Stimulated activated CD8-positive, alpha-beta memory T cell treated with anti-CD3 and anti-CD28 coated beads, Interleukin-4, amount 100 ng/mL, for 24 hours (primary cell): ENCODE measurements around the gene HES1.
A peak's percentile ranks its signal among the peaks of the same experiment; 100 is the strongest.
"Not testable (repeated sequence)": the region's sequence is repeated elsewhere in the genome, so short reads cannot be mapped to it uniquely, and the experiment has no call there.

Source experiments
- DNase-seq: peaks from one replicate; pipeline ENCODE4 v3.0.0-alpha.2; 2020; ENCODE audit warnings: low read depth

The HES1 gene

GRCh38 chr3:194141415-194142155 lies 5.6 kb downstream of the HES1 start:
- peak; percentile 55 for DNase-seq

DNA sequence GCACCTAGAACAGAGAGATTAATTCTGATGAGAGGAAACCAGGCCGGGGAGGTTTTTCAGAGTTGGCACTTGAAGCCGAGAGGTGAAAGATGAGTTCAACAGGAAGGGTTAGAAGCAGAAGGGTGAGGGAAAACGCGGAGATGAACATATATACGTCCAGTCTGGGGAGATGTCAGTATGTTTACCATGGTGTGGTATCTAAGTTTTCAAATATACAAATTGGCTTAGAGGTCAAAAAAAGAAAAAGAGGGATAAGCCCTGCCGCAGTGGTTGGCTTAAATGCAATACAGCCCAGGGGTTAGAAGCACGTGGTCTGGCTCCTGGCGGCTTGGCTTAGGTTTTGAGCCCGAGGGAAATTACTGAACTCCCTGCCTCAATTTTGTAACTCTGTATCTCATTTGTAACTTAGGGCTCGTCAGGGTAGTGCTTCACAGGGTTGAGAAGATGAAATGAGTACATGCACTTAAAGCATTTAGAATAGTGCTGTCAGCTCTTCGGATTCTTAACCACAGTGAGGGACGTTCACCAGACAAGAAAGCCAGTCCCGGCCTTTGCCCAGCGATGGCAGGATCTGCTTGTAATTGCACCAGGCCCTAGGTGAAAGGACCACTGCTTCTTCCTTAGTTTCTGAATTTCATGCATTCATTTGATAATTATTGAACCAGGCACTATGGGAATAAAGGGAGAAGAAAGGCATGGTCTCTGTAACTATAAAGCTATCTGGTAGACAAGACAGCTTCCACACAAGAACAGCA lies 6.4 kb downstream of the HES1 start:
- DNase-seq = no peak

DNA sequence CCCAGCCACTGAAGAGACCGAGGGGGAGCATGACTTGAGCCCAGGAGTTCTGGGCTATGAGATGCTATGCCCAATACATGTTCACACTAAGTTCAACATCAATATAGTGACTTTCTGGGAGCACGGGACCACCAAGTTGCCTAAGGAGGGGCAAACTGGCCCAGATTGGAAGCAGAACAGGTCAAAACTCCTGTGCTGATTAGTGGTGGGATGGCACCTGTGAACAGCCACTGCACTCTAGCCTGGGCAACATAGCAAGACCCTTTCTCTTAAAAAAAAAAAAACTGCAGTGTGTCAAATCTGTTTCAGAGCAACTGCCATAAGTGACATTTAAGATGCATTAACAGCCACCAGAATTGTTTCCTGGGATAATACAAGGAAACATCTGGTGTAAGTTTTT lies 9.8 kb downstream of the HES1 start:
- DNase-seq = no peak

DNA sequence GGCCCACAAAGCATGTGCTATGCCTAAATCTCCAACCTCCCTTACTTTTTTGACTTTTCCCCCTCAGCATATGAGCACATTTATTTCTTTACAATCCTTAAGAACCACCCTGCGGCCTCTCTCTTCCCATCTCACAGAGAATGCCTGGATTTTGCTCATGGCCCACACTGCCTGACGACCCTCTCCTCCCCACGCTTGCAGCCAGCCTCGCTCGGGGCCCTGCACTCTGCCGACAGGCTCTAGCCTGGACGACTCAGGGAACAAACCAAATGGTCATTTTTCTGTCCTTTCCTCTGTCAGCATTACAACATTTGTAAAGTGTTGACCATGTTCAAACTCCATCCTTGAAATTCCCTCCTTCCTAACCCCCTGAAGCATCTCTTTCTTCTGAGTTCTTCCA lies 11.7 kb downstream of the HES1 start:
- no peak for DNase-seq

DNA sequence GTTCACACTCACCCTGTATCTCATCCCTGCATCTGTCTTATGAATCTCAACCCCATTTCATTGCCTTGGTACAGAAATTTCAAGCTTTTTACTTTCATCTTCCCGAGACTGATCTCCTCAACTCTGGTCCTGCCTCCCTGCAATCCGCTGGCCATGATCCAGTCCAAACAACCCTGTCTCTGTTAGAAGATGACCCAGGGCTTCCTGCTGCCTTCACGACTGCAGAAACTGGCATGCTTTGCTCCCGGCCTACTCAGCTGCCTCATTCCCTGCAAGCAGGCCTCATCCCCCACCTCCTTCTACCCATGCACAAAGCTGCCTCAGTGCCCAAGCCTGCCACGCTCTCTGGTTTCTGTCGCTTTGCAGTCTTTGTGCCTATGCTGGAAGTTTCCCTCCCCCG lies 12.4 kb downstream of the HES1 start:
- no peak for DNase-seq

GRCh38 chr3:194150252-194150934 lies 14.4 kb downstream of the HES1 start:
- DNase-seq = no peak

DNA sequence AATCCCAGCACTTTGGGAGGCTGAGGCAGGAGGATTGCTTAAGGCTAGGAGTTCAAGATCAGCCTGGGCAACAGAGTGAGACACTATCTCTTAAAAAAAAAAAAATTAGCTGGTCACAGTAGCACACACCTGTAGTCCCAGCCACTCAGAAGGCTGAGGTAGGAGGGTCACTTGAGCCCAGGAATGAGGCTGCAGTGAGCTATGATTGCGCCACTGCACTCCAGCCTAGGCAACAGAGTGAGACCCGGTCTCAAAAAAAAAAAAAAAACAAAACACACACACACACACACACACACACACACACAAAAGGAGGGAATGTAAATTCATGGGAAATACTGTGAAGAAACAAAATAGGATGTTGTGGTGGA lies 15.0 kb downstream of the HES1 start:
- DNase-seq = not testable (repeated sequence)

- no peak for DNase-seq
These were observed 18.4 kb downstream of the HES1 start for GRCh38 chr3:194154346-194154745.

DNA sequence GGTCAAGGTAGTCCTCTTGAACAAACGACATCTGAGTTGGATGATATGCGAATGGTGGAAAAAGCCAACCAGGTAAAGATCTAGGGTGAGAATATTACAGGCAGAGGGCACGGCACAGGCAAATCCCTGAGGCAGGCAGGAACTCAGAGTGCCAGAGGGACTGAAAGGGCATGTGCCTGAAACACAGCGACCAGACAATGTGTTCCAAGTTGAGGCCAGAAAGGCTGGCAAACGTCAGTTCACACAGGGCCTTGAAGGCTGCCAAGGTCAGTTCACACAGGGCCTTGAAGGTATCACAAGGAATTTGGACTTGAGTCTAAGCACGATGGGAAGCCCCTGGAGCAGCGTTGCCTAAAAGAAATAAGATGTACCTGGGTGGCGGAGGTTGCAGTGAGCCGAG lies 20.1 kb downstream of the HES1 start:
- DNase-seq = no peak

DNA sequence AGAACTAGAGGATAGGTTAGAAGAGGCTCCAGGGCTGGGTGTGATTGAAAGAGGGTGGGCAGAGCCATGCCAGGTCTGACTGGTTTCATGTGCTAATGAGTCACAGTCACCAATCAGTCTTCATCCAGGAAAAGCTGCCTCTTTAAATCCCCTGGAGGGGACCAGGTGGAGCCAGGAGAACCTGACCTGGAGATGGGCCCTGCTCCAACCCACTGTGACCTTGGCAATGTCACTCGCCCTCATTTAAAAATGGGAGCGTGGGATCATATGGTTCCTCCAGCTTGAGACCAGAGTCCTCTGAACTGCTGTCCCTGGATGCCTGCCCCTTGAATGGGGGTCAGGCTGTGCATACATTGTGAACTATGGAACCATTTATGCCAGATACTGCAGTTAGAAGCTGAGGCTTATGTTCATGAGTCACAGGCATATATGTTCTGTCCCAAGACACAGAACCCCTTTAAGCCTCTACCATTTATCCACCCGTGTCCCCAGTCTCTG lies 23.0 kb downstream of the HES1 start:
- no peak for DNase-seq

DNA sequence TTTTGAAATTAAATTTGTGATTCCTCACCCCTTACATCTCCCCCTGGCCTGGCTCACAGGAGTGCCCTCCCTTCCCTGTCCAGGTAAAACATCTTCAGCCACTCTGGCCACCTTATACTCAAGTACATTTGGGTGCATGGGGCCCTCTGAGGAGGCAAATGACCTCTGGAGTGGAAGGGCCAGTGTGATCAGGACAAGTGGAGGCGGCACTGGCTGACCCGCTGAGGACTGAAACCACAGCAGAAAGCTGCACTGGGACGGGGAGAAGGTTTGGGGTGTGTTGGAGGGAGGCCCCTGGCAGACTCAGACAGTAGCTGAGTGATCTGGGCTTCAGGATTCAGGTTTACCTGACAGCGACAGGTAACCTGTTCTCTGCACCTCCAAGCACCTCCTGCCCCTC lies 24.2 kb downstream of the HES1 start:
- DNase-seq = no peak

DNA sequence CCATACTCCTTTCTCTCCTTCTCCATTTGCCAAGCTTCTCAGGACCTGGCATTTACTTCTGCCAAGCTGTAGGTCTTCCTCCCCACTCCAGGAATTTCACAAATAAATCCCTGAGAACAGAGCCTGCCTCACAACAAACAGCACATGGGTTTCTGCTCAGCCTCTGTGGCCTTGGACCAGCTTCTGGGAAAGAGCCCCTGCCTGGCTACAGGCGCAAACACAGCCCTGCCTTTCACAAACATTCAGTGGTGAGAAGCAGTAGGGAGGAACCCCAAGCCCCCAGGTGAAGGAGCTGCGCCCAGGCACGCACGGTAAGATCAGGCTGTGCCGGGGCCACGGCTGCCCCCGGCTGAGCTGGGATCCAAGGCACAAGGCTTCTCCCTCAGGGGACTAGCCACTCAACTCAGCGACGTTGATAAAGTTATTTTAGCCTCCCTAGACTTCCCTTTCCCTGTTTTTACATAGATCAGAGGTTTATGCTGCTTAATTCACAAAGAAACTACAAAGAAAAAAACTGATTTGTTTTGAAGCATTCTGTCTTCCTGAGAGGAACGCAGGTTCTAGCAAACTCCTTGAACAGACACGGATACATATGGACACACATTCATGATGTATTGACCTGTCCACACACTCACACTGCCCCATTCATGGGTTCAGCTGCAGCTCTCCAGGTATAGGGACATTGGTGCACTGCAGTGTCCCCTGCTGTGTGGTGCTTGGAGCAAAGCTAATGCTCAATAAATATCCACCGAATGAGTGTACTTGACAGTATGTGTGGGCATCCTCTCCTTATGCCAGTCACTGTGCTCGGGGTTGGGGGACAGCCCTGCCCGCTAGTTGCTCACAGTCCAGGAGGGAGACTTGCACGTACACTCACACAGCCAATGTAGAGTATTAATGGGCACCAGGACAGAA lies 25.4 kb downstream of the HES1 start:
- DNase-seq = no peak

DNA sequence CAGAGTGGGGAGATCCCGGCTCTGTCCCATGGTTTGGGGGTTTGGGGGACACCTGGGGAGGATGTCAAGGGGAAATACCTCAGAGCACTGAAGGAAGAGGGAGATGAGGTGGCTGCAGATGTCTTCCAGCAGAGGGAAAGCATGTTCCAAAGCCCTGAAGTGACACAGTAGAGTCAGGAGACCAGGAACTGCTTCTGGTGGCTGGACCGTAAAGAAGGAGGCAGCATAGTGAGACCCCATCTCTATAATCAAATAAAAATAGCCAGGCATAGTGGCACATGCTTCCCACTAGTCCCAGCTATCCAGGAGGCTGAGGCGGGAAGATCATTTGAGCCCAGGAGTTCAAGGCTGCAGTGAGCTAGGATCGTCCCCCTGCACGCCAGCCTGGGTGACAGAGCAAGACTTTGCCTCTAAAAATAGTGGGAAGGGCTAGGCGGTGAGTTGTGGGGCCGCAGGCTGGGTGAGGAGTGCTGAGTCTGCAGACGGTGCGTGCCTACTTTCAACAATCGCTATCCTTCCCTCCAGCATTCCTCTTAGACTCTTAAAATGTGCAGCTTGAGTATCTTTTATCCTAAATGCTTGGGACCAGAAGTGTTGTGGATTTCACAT lies 26.2 kb downstream of the HES1 start:
- DNase-seq = no peak

DNA sequence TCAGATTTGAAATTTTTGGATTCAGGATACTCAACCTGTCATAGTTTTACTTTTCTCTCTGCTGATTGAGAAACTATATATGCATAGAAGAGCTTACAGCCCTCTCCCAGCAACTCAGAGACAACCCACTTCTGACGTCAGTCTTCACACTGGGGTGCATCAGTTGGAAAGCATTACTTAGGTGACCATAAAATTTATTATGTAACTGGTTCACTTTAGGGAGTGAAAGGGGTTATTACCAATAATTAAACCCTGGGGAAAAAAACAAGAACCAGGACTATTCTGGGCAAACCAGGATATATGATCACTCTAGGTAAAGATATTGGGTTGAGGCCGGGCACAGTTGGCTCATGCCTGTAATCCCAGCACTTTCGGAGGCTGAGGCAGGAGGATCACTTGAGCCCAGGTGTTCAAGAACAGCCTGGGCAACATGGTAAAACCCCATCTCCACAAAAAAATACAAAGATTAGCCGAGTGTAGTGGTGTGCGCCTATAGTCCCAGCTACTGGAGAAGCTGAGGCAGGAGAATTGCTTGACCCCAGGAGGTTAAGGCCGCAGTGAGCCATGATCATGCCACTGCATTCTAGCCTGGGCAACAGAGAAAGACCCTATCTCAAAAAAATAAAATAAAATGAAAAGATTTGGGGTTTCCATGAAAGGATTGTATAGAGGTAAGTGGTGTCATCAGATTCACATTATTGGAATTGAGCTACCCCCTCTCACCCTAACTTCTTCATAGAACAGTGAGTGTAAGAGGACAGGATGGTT lies 27.1 kb downstream of the HES1 start:
- no peak for DNase-seq

GRCh38 chr3:194163697-194164096 lies 27.7 kb downstream of the HES1 start:
- DNase-seq = no peak

DNA sequence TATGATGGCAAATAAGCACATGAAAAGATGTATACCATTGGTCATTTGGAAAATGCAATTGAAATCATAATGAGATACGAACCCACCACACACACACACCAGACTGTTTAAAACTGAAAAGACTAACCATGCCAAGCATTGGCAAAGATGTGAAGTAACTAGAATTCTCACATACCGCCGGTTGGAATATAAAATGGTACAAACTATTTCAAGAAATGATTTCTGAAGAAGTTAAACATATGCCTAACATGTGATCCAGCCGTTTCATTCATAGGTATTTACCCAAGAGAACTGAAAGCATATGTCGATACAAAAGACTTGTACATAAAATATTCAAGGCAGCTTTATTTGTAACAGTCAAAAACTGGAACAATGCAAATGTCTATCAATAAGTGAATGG lies 28.9 kb downstream of the HES1 start:
- no peak for DNase-seq

GRCh38 chr3:194165271-194166018 lies 29.5 kb downstream of the HES1 start:
- no peak for DNase-seq

DNA sequence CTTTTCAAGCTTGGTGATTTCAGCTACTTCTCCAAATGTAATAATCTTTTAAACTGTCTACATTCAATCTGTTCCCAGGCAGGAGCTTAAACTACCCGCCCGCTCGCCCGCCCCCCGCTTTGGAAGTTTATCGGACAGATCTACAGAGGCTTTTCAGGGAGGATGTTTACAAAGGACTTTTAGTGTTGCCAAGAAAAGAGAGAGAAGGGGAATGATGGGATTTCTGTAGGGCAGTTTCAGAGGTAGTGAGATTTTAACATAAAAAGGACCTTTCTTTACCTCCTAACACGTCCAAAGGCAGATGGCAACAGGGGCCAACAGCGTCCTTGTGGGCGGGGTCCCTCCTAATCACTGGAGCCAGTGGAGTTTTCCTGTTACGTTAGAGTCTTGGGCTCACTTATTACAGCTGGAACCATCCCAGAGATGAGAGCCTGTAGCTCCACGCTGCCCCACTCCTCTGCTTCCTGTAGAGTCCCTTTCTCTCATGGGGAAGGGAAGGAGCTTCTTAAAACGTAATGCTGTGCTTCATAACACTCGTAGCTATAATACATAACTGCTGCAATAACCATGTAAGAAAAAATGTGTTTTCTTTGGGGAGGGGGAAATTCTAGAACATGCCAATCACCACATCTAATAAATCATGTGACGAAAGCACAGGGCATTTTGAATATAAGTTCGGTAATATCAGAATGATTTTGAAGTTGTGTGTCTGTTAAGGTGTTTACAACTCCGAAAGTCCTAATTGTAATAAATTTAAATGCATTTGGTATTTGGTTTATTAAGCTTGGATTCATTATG lies 30.9 kb downstream of the HES1 start:
- no peak for DNase-seq
